HG02870 (cell line): ENCODE measurements around the gene CRKL.
"Not testable (repeated sequence)": the region's sequence is repeated elsewhere in the genome, so short reads cannot be mapped to it uniquely, and the experiment has no call there.

Experiments used
- ATAC-seq: cut with Tn5 transposase; IDR thresholded peaks from one replicate; pipeline ENCODE4 v1.9.1; 2021; ENCODE audit warnings: mild to moderate bottlenecking, moderate library complexity; ENCODE audit not compliant: unreplicated experiment

Gene CRKL

DNA sequence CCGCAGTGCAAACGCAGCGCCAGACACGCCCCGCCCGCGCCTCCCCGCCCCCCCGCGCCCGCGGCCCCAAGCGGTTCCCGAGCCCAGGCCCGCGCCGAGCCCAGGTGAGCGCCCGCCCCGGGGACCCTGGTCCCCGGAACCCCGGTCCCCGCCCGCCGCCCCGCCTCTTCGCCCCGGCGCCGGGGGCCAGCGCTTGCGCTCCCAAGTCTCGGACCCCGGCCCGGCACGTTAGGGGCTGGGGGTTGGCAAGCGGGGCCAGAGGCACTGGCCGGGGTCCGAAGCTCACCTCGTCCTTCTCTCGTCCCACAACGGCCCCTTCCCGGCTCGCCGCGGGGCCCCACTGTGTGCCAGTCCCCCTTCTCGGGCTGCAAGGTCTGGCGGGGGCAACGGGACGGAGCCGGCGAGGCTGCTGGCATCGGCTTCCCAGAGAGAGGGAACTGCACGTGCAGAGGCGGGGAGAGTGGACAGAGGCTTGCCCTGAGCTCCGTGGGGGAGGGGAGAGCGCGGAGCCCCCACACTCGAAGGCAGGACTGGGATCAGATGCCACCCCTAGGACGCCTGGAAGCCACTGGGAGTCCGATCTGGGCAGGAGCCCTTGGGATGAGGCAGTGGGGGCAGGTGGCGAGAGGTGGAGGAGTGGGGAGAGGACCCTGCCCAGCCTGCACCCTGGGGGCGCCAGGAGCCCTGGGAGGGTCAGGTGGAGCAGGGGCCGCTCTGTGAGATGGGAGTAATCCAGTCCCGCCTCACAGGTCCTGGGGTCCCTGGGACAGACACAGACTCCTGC, 48.1 kb downstream of the CRKL start:
- no peak for ATAC-seq

DNA sequence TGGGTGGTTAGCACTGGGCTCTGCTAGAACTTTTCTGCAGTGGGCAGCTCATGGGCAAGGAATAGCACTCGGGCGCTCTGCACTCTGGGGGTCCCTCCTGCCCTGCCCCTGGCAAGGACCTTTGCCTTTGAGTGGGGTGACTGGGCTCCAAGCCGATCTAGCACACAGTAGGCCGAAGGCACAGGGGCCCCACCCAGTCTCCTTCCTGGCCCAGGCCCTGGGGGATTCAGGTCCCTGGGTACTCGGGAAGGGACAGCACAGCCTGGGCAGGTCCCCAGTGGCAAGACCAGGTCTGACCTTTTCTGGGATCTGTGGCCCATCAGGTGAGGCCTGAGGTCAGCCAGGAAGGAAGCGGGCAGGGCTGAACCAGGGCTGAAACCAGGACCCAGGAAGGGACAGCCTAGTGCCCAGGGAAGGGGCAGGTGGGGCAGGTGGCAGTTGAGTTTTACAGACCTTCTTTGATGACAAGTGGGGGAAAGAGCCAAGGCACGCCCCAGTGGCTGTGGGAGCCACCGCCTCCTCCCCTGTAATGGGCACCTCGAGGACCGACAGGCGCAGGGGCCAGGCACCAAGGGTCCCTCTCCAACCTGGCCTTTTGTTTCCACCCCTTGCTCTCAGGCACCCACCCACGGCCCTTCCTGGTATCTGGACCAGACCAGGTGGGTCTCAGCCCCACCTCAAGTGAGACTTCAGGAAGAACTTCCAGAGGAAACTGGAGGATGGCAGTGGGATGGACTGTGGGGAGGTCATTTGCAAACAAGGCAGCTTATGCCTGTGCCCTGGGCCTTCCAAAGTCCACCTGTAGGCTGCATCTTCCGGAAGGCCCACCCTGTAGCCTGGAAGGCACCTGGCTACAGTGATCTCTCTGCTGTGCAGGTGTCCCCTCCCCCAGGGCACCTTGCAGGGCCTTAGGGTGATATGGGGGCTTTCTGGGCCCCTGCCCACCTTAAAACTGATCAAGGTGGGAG, 49.0 kb downstream of the CRKL start:
- no peak for ATAC-seq

DNA sequence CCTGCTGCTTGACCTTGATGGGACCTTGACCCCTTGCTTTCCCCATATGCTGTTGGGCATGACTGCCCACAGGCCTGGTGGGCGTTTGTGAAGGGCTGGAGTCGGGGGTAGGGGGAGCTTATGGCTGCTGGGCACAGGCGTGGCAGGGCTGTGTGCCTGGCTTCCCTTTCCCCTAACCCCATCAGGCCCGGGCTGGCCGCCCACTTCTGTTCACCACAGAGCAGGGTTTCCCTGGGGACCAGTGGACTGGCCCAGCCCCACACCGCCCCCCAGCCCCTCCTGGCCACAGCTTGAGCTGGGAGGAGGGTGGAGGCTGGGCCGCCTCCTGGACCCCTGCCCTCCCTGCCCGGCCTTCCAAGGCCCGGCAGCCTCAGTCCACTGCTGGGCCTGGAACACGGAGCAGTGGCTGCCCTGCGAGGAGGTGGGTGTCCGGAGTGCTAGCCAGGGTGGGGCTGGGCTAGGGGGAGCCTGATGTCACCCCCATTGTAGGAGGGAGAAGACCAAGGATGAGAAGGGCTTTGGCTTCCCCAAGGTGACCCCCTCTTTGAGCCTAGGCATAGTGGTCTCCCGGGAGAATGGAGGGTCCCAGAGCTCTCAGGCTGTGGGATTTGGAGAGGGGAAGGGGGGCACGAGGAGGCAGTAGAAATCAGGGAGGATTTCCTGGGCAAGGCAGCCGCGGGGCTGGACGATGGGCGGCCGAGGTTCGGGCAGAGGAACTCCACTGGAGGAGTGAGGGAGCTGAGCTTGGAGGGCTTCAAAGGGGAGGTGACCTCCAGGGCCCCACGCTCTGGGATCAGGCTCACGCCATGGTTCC, 49.9 kb downstream of the CRKL start, which contains the start of gene AIFM3:
TSS of gene AIFM3 (plus strand) at position 373 of the 814 bp plus-strand sequence. CDS start 690 bp downstream, outside the sequence.
- ATAC-seq: no peak

DNA sequence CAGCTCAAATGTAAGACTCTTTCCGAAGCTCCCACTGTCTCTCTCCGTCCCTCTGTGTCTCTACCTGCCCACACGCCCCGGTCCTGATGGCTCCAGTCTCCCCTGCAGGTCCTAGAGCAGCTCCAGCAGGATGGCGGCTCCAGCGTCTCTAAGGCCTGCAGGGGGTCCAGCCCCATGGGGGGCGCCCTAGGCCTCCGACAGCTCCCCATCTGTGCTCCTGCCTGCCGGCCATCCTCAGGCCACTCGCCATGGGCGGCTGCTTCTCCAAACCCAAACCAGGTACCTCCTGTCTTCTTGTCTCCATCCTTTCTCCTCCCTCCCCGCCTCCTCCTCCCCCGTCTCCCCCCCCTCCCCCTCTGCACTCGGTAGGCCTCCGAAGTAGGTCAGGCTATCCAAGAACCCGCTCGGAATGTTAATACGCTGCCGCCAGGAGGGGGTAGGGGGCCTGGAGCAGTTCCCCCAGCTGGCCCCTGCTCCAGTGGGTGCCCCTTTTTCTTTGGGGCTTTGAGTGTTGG, 50.5 kb downstream of the CRKL start:
- no peak for ATAC-seq

DNA sequence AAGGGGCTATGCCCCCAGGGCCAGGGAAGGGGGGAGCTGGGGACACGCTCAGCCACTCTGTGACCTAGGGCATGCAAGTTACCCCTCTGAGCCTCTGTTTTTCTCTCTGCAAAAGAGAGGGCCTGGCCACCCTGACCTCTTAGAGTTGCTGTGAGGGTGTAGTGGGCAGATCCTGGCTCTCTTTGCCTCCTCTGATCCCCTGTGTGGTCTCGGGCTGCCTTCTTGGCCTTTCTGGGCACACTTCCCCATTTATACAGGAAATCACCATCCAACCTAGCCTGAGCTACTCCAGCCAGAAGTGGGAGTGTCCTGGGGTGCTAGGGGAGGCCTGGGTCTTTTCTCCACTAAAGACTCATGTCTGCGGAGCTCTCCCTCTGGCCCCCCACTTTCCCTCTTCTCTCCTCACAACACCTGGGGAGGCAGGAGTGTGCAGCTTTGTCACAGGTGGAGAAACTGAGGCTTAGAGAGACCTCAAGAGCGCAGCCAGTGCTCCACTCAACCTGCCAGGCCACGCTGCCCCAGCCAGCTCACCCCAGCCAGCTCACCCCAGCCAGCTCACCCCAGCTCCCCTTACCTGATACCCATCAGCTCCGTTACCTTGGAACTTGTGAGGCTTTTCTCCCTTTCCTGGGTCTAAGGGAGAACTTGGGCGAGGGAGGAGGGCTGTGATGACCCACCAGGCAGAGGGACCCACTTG, 51.2 kb downstream of the CRKL start:
- ATAC-seq: no peak

DNA sequence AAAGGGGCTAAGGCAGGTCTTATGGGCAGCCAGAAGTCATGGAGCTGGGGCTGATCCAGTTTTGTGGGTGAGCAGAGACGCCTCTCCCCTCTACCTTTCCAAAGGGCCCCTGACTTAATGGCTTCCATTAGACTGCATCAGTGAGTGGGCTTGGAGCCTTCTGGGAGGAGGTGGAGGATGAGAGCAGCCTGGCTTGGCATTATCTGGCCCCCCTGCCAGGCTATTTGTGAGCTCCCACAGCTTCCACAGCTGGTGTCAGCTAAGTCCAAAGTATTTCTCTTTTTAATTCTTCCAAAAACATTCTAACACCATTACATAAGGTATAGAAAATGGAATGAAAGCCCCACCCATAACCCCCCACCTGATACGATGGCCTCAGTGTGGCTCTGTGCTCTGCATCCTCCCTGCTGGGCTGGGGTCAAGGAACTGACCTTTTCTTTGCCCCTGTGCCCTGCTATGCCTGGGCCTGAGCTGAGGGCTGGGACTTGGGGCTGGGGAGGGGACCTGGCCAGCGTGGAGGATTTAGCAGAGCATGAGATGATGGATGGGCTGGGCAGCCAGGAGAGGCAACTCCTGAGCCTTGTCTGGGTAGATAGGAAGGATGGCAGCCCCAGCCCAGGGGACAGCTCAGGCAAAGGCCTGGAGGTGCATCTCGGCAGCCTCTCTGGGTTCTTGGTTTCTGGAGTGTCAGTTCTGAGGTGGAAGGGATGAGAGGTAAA, 53.9 kb downstream of the CRKL start:
- no peak for ATAC-seq

DNA sequence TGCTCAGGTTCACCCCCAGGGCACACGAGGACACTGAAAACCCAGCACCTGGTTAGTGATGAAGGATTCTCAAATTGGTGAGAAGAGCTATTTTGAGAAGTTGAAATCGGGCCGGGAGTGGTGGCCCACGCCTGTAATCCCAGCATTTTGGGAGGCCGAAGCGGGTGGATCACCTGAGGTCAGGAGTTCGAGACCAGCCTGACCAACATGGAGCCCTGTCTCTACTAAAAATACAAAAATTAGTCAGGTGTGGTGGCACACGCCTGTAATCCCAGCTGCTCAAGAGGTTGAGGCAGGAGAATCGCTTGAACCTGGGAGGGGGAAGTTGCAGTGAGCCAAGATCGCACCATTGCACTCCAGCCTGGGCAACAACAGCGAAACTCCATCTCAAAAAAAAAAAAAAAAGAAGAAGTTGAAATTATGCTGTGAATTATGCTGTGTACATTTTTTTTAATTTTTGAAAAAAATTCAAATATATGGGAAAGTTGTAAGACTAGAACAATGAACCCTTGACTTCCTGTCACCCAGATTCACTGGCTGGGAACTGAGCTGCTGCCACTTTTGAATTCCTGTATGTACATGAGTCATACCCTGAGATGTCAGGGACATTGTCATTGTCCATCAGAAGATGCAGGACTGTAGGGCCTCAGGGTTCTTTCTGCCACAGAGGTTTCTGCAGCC, 54.9 kb downstream of the CRKL start:
- not testable (repeated sequence) for ATAC-seq

DNA sequence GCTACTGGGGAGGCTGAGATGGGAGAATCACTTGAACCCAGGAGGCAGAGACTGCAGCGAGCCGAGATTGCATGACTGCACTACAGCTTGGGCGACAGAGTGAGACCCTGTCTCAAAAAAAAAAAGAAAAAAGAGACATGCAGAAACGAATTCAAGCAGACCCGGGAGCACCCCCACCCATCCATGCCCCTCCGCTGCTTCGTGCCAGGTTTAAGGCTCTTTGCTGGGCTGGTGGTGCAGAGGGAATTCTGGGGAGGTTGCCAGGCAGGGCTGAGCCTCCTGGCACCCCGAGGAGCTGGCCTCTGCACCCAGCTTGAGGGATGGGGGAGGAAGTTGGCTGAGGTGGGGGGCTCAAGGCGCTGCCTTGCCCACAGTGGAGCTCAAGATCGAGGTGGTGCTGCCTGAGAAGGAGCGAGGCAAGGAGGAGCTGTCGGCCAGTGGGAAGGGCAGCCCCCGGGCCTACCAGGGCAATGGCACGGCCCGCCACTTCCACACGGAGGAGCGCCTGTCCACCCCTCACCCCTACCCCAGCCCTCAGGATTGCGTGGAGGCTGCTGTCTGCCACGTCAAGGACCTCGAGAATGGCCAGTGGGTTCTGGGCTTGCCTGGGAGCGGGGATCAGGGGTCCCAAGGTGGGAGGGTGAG, 55.8 kb downstream of the CRKL start:
- no peak for ATAC-seq

DNA sequence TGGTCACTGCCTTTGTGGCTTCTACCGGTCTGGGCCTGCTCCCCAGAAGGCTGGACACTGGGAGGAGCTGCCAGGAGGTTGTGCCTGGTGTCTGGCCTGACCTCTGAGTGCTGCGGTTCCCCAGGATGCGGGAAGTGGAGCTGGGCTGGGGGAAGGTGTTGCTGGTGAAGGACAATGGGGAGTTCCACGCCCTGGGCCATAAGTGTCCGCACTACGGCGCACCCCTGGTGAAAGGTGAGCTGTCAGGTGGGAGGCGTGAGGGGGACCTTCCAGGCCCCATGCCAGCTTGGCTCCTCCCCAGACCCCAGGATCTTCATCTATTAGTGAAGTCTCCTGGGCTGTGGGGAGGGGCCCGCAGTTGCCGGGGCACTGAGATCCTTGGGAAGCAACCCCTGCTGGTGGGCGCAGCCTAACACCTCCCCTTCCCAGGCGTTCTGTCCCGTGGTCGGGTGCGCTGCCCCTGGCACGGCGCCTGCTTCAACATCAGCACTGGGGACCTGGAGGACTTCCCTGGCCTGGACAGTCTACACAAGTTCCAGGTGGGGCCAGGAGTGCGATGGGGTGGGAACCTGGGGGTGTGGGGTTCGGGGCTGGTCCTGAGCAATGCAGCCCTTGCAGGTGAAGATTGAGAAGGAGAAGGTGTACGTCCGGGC, 56.6 kb downstream of the CRKL start:
- ATAC-seq: no peak

DNA sequence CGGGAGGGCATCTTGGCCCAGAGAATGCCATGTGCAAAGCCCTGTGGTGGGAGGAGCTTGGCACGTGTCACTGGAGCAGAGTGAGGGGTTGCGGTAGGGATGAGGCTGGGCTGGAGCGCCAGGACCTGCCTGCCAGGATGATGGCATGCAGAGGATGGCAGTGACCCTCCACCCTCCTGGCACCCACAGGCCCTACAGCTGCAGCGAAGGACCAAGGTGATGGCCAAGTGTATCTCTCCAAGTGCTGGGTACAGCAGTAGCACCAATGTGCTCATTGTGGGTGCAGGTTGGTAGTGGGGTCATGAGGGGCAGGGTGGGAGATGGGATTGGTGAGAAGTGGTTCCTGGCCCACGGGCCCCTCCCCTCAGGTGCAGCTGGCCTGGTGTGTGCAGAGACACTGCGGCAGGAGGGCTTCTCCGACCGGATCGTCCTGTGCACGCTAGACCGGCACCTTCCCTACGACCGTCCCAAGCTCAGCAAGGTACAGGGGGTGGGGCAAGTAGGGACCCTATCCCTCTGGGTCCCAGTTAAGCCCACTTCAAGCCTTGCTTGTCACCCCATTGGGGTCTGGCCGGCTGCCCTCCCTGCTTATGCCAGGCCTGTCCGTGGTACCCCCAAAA, 57.2 kb downstream of the CRKL start:
- ATAC-seq: no peak

DNA sequence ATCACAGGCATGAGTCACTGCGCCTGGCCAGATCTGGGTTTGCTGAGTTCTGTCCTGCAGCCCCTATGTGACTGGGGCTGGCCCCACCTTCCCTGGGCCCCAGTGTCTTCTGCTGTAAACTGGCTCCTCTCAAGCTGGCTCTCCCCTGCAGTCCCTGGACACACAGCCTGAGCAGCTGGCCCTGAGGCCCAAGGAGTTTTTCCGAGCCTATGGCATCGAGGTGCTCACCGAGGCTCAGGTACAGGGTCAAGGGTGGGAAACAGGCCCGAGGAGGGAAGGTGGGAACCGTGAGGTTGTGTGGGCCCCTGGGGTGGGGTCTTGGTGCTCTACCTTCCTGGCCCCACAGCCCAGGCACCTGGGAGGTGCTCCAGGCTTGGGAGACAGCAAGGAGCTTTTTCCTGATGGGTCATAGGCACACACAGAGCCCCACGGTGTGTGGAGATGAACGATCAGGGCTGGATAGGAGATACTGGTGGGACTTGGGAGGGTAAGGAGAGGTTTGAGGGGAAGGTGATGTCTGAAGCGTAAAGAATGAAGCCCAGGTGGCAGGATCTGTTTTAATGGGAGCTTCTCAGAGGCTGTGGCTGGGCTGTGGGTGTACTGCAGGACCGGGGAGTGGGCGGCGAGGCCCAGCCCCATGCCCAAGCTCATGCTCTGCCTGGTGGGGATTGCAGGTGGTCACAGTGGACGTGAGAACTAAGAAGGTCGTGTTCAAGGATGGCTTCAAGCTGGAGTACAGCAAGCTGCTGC, 58.5 kb downstream of the CRKL start:
- no peak for ATAC-seq

DNA sequence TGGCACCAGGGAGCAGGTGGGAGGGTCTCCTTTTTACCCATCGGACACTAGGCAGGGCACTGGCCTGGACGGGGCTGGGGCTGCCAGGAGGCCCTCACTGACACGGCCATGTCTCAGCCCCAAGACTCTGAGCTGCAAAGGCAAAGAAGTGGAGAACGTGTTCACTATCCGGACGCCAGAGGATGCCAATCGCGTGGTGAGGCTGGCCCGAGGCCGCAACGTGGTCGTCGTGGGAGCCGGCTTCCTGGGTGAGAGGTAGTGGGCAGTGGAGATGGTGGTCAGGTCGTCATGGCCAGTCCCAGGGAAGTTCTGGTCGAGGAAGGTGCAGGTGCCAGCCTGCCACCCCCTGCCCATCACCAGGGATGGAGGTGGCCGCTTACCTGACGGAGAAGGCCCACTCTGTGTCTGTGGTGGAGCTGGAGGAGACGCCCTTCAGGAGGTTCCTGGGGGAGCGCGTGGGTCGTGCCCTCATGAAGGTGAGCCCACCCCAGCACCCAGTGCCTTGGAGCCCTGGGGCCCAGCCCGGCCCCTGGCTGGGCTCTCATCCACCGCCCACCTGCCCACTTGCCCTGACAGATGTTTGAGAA, 59.2 kb downstream of the CRKL start:
- ATAC-seq: no peak

DNA sequence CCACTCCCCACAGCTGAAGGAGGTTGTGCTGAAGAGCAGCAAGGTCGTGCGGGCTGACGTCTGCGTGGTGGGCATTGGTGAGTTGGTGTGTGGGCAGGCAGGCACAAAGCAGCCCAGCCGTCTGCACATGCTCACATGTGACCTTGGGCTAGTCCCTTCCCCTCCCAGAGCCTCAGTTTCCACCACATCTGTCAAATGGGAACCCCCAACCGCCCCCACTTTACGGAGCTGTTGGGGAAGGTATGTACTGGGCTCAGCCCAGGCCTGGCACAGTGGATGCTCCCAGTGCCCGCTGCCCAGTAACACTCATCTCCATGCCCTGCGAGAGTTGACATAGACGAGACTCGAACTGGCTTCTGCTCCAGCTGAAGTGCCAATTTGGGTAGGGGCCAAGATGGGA, 59.8 kb downstream of the CRKL start:
- no peak for ATAC-seq

DNA sequence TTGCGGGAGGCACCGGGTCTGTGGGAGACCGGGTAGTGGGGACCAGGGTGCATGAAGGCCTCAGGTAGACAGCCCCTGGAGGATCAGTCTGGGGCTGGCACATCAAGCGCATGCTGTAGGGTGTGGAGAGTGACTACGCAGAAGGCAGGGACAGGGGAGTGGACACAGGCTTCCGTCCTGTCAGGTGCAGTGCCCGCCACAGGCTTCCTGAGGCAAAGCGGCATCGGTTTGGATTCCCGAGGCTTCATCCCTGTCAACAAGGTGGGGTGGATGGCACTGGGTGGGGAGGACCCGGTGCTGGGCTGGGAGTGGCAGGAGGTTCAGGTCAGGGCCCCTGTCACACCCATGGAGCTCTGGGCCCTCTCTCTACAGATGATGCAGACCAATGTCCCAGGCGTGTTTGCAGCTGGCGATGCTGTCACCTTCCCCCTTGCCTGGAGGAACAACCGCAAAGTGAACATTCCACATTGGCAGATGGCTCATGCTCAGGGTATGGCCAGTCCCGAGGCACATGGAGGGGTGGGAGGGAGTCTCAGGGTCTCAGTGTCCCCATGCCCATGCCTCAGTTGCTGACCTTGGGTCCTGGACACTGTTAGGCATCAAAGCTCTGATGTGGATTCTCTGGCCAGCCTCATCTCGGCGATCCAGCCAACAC, 60.4 kb downstream of the CRKL start:
- ATAC-seq: no peak

DNA sequence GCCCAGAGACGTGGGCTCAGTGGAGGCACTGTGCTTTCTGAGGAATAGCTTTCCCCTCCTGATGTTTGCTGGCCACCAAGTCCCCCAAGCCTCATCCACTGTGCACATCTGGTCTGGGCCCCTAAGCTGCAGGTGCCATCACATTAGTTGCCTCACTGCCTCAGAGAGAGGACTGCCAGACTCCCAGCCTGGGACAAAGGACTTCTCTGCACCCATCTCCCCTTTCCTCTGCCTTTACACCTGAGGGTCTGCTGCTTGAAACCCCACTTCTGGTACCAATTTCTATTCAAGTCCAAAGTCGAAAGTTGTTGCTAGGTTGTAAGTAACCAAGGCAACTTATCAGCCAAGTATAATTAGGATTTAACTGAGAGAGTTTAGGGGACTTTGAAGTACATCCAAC, 61.2 kb downstream of the CRKL start:
- ATAC-seq: no peak

DNA sequence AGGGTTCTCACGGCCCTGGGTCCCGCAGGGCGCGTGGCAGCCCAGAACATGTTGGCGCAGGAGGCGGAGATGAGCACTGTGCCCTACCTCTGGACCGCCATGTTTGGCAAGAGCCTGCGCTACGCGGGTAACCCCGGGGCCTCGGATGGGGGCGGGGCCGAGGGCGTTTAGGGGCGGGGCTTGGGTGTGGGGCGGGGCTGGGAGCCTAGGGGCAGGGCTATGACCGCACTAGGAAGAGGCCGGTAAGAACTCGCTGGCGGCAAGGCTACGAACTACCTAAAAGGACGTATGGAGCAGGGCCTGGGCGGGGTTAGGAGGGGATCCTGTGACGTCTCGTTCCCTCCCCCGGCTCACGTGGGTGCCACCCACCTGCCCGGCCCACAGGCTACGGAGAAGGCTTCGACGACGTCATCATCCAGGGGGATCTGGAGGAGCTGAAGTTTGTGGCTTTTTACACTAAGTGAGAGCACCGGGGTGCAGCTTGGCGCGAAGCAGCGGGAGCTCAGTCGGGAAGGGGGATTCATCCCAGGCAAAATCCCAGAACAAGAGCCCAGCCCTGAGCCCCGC, 62.1 kb downstream of the CRKL start:
- no peak for ATAC-seq
